ENCODE measurements around the gene ZNHIT6.
"Not testable (repeated sequence)": the region's sequence is repeated elsewhere in the genome, so short reads cannot be mapped to it uniquely, and the experiment has no call there.

The ZNHIT6 gene

DNA sequence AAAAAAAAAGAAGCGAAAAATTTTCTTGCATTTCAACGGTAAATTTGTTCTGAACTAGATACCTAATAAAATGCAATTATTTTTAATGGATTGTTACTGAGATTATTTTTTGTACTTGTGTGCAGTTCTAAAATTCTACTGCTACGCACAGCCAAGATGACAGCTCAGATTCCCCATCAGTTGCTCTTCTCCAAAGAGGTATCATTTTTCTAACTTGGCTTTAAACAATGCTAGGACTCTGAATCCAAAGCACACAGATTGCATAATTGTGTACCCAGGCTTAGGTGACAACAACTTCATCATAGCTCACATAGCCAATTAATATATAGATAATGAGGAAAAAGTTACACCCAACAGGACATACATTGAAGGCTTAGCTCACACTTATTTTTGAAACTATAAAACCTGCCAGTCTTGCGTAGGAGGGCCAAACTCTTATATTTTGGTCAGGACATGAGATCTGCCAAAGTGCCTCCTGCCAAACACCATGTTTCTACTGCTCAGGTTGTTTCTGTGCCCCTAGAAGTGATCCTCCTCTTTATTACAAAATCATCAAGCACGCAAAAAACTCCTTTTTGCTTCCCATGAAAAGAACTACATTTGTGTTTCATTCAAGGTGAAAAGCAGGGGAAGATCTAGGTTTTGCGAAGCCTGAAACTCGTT is 10.6 kb upstream of the ZNHIT6 start:
- no peak for DNase-seq (ENCODE audit: low spot score)
- TF ChIP-seq, protein P1, sequence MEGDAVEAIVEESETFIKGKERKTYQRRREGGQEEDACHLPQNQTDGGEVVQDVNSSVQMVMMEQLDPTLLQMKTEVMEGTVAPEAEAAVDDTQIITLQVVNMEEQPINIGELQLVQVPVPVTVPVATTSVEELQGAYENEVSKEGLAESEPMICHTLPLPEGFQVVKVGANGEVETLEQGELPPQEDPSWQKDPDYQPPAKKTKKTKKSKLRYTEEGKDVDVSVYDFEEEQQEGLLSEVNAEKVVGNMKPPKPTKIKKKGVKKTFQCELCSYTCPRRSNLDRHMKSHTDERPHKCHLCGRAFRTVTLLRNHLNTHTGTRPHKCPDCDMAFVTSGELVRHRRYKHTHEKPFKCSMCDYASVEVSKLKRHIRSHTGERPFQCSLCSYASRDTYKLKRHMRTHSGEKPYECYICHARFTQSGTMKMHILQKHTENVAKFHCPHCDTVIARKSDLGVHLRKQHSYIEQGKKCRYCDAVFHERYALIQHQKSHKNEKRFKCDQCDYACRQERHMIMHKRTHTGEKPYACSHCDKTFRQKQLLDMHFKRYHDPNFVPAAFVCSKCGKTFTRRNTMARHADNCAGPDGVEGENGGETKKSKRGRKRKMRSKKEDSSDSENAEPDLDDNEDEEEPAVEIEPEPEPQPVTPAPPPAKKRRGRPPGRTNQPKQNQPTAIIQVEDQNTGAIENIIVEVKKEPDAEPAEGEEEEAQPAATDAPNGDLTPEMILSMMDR (IDR thresholded peaks at IDR 0.05; ENCODE audit: extremely low read depth, insufficient read depth, missing control alignments): no peak
- in situ Hi-C loops (cut with MboI; ENCODE audit: low pct_unique_long_range_greater_than_20kb, low sequenced_read_pairs, unreplicated experiment): no loop called here

DNA sequence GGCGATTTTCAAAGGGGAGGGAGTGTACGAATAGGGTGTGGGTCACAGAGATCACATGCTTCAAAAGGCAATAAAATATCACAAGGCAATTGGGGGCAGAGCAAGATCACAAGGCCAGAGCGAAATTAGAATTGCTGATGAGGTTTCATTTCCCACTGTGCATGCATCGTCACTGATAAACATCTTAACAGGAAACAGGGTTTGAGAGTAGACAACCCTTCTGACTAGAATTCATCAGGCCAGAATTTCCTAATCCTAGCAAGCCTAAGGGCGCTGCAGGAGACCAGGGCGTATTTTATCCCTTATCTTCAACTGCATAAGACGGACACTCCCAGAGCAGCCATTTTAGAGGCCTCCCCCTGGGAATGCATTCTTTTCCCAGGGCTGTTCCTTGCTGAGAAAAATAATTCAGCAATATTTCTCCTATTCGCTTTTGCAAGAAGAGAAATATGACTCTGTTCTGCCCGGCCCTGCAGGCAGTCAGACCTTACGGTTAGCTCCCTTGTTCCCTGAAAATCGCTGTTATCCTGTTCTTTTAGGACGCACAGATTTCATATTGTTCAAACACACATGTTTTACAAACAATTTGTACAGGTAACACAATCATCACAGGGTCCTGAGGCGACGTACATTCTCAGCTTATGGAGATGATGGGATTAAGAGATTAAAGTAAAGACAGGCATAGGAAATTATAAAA is 6.3 kb upstream of the ZNHIT6 start:
- DNase-seq (ENCODE audit: low spot score); in situ Hi-C loops (cut with MboI; ENCODE audit: low pct_unique_long_range_greater_than_20kb, low sequenced_read_pairs, unreplicated experiment): not testable (repeated sequence)

DNA sequence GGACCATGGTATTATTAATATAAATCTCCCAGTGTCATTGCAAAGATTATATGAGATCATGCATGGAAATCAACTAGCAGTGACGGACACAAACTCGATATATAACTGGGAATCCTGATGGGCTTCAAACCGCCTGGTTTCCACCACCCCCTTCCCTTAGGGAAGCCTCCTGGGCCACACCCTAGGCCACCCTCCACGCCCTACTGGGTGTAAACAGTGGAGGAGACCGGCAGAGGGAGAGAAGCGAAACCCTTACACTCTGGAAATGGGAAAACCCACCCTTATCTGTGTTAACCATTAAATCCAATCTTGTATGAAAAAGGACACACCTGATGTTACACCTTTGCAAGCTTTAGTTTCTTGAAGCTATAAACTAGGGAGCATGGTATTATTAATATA is 595 bp upstream of the ZNHIT6 start:
- DNase-seq (ENCODE audit: low spot score): no peak
- TF ChIP-seq, protein P1 (IDR thresholded peaks at IDR 0.05; ENCODE audit: extremely low read depth, insufficient read depth, missing control alignments): no peak
- in situ Hi-C loops (cut with MboI; ENCODE audit: low pct_unique_long_range_greater_than_20kb, low sequenced_read_pairs, unreplicated experiment): no loop called here

DNA sequence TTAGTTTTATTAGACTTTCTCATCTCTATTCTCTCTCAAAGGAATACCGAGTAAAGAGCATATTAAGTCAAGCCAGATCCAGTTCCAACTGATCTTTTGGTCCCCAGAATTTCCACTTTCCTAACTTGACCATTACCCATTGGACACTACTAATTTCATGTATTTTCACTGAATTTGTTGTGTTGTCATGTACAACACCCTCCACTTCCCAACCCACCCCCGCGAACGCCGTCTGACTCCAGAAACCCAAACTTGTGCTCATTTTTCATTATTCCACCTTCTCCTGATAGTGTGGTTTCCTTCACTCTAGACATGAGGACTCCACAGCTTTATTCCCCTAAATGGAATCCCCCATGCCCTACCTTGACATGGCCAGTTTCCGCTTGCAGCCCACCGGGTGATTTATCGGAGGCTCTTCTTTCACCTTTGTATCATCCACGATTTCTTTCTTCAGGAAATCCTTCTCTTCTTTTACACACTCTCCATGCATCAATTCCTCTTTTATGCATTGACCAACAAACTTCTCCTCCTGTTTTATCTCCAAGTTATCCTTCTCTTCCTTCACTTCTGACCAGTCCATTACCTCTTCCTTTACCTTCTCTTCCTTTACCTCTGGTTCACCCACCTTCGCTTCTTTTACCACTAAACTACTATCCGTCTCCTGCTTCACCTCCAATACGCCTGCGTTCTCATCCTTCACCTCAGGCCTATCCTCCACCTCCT is 805 bp downstream of the ZNHIT6 start:
- DNase-seq (ENCODE audit: low spot score): no peak
- TF ChIP-seq, protein P1 (IDR thresholded peaks at IDR 0.05; ENCODE audit: extremely low read depth, insufficient read depth, missing control alignments): no peak
- in situ Hi-C loops (cut with MboI; ENCODE audit: low pct_unique_long_range_greater_than_20kb, low sequenced_read_pairs, unreplicated experiment): no loop called here

DNA sequence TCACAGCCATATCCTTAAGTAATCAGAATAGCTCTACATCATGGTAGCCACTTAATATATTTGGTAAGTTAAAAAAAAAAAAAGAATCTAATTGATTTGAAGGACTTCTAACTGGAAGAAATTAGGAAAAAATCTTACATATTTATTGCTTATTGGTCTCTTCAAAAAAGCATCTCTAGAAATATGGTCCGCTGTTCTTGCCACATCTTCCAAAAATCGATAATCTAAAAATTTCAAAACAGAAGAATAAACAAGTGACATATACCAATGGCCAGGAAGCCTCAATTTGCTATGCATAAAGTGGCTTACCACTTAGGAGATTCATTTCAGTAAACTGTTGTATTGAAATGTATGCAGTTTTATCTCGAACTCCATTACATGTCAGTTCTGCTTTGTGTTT is 2.3 kb downstream of the ZNHIT6 start:
- in situ Hi-C loops (cut with MboI; ENCODE audit: low pct_unique_long_range_greater_than_20kb, low sequenced_read_pairs, unreplicated experiment): no loop called here
- no peak for DNase-seq (ENCODE audit: low spot score)

DNA sequence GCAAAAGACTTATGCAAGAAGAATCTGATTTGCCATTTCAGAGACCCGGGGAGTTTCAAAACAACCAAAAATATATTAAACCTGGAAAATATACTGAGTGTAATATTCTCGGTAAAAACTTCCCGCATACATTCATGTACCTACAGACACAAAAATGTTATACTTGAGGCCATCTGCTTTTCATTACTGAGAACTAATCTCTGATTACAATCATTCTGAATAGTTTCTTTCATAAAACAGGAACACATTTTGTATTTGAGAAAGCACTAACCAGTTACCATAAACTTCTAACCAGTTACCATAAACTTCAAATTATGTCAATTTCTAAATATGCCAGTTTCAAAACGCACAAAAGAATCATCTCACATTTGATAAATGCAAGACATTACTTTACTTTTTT is 7.8 kb downstream of the ZNHIT6 start:
- TF ChIP-seq, protein P1 (IDR thresholded peaks at IDR 0.05; ENCODE audit: extremely low read depth, insufficient read depth, missing control alignments): no peak
- in situ Hi-C loops (cut with MboI; ENCODE audit: low pct_unique_long_range_greater_than_20kb, low sequenced_read_pairs, unreplicated experiment): no loop called here
- no peak for DNase-seq (ENCODE audit: low spot score)

More for the DNA sequence above, 2.3 kb downstream of the ZNHIT6 start:
- TF ChIP-seq, protein P1 (IDR thresholded peaks at IDR 0.05; ENCODE audit: extremely low read depth, insufficient read depth, missing control alignments): no peak

DNA sequence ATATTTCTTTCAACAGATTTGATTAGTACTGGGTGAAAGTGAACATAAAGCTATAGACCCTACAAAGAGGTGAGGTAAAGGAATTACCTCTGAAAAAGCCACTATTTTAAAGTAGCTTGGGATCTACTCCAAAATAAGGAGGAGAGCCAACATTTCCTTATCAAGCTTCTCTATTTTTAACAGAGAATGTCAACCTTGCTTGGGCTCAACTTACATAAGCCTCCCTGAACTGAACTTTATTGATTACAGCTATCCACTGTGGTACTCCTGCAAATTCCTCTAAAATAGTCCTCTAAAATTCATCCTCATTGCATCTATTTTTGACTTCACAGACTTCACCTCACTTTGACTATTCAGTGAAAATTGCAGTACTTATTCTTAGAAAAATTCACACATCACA is 10.3 kb downstream of the ZNHIT6 start:
- TF ChIP-seq, protein P1 (IDR thresholded peaks at IDR 0.05; ENCODE audit: extremely low read depth, insufficient read depth, missing control alignments): no peak
- in situ Hi-C loops (cut with MboI; ENCODE audit: low pct_unique_long_range_greater_than_20kb, low sequenced_read_pairs, unreplicated experiment): loop anchor here (25.0 kb wide), 1 partner anchor 386 kb away; no protein-coding TSS in a partner anchor
- no peak for DNase-seq (ENCODE audit: low spot score)
